ENCODE data around the gene RBM12. TPM values are rescaled to one million over a fixed set of nuclear protein-coding genes. Genes with fewer than 3 reads are reported as not detected.

RBM12 gene
- total and polyA plus RNA-seq, 4 donors, result 3.4 to 20.0 (median 15.8) TPM

GRCh38 chr20:35673884-35674283, 9.2 kb upstream of the RBM12 start:
- DNase-seq (ENCODE audit: low spot score), result no peak
- no peak for TF ChIP-seq MAX (IDR thresholded peaks at IDR 0.05)
- TF ChIP-seq RXRA (IDR thresholded peaks at IDR 0.05), result no peak
- TF ChIP-seq HNF4G (IDR thresholded peaks at IDR 0.05), result no peak
- TF ChIP-seq YY1 (IDR thresholded peaks at IDR 0.05), result no peak
- no peak for TF ChIP-seq ATF3 (IDR thresholded peaks at IDR 0.05)
- no peak for TF ChIP-seq CTCF (IDR thresholded peaks at IDR 0.05; ENCODE audit: low read depth, low read length, missing input control)
- no peak for TF ChIP-seq RAD21 (IDR thresholded peaks at IDR 0.05)
- no peak for TF ChIP-seq HNF4A (conservative IDR thresholded peaks at IDR 0.05)
- no peak for TF ChIP-seq EGR1 (IDR thresholded peaks at IDR 0.05; ENCODE audit: low read depth in 2 of 2)
- no peak for TF ChIP-seq GABPA (IDR thresholded peaks at IDR 0.05 in 1 of 2, conservative IDR thresholded peaks at IDR 0.05 in 1 of 2)
- TF ChIP-seq ZBTB33 (IDR thresholded peaks at IDR 0.05), result no peak
- TF ChIP-seq FOXA1 (IDR thresholded peaks at IDR 0.05), result no peak
- no peak for TF ChIP-seq TAF1 (conservative IDR thresholded peaks at IDR 0.05)
- TF ChIP-seq JUND (IDR thresholded peaks at IDR 0.05), result no peak
- TF ChIP-seq SP1 (IDR thresholded peaks at IDR 0.05), result no peak
- no peak for TF ChIP-seq REST (IDR thresholded peaks at IDR 0.05)
- TF ChIP-seq NR2F2 (IDR thresholded peaks at IDR 0.05), result no peak
- no peak for TF ChIP-seq FOXA2 (IDR thresholded peaks at IDR 0.05)
- Histone ChIP-seq H3K27ac (ENCODE audit: low read depth in 1 of 2, low read length in 2 of 2) (no peak overlapping the region), H3K4me1 (ENCODE audit: control insufficient read depth in 4 of 4, insufficient read depth in 4 of 4, low read length in 3 of 4) (no peaks in the 10 kb centered on the region), H3K27me3 (ENCODE audit: control insufficient read depth in 4 of 4, insufficient read depth in 4 of 4, low read length in 3 of 4) (no peaks in the 10 kb centered on the region), H3K9me3 (ENCODE audit: control insufficient read depth in 4 of 4, low read length in 3 of 4) (no peaks in the 10 kb centered on the region), H3K4me3 (ENCODE audit: low read depth in 1 of 3, low read length in 3 of 3) (no peak overlapping the region), H3K9ac (ENCODE audit: low read depth in 1 of 2, low read length in 2 of 2) (no peak overlapping the region), H3K36me3 (ENCODE audit: control insufficient read depth in 4 of 4, insufficient read depth in 3 of 4, low read depth in 1 of 4, low read length in 3 of 4) (peaks cover 7 to 54% (median 36%) of the 10 kb centered on the region in 4 donors)
- 91% methylated on average over 4 of the region's 4 CpGs for WGBS

All from liver (tissue), 9 donors.